Bronchial epithelial cell (primary cell): ENCODE results near the gene FHDC1. TPM values are rescaled to one million over a fixed set of nuclear protein-coding genes. Genes with fewer than 3 reads are reported as not detected.

ENCODE experiments used
- DNase-seq: peaks from one replicate; pipeline ENCODE4 v3.0.0-alpha.2; 2010; ENCODE audit warnings: low read depth
- FAIRE-seq: peaks from 2 replicates; lab custom pipeline; 2011; peaks lifted over from hg19 to GRCh38; lab: Jason Lieb, UNC
- H3K27me3 ChIP-seq: 2 replicates; pipeline ENCODE4 v1.5.1; 2011; ENCODE audit warnings: low read length; ENCODE audit not compliant: control insufficient read depth, insufficient read depth
- H3K36me3 ChIP-seq: 2 replicates; pipeline ENCODE4 v1.5.1; 2011; ENCODE audit warnings: low read length; ENCODE audit not compliant: control insufficient read depth, insufficient read depth
- H3K4me3 ChIP-seq: 2 replicates; pipeline ENCODE4 v1.5.1; 2011; ENCODE audit warnings: mild to moderate bottlenecking, low read depth, low read length, control low read depth
- total RNA-seq: library from RNA; depleted of rRNA; stranded (reverse); fragments of >200 nt; gene quantifications from 2 replicates; pipeline ENCODE4 v1.2.1, GENCODE V29; 2014
- TF ChIP-seq, protein P1 (sequence below): IDR thresholded peaks from 2 replicates; pipeline ENCODE4 v1.5.1; 2011; ENCODE audit warnings: mild to moderate bottlenecking, moderate library complexity, low read length, control low read depth, inconsistent platforms; ENCODE audit not compliant: insufficient read depth, severe bottlenecking

The FHDC1 gene
- total RNA-seq, 1 donor from 2014 or later, result 0.53 TPM

DNA sequence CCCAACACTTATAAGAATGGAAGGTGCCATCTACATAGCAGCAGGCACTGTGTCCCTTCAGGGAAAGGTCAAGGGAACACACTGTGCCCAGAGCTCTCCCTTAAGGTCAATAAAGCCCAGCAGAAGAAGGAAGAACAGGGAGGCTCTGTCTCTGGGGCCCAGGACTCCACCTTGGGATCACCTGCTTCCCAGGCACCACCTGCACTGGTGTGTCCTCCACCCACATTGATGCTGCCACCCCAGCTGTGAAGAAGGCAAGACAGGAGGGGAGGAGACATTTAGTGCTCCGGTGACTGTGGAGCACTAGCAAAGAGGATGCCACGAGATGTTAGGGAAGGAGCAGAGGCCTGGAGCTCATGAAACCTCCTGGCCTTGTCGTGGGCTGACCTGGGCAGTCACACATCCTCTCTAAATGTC lies 53.4 kb downstream of the FHDC1 start:
- Histone ChIP-seq H3K27me3 (no peaks in the 10 kb centered on the region), H3K36me3 (no peaks in the 10 kb centered on the region), H3K4me3 (no peak overlapping the region)
- no peak for FAIRE-seq
- no peak for DNase-seq
- TF ChIP-seq, protein P1, sequence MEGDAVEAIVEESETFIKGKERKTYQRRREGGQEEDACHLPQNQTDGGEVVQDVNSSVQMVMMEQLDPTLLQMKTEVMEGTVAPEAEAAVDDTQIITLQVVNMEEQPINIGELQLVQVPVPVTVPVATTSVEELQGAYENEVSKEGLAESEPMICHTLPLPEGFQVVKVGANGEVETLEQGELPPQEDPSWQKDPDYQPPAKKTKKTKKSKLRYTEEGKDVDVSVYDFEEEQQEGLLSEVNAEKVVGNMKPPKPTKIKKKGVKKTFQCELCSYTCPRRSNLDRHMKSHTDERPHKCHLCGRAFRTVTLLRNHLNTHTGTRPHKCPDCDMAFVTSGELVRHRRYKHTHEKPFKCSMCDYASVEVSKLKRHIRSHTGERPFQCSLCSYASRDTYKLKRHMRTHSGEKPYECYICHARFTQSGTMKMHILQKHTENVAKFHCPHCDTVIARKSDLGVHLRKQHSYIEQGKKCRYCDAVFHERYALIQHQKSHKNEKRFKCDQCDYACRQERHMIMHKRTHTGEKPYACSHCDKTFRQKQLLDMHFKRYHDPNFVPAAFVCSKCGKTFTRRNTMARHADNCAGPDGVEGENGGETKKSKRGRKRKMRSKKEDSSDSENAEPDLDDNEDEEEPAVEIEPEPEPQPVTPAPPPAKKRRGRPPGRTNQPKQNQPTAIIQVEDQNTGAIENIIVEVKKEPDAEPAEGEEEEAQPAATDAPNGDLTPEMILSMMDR, result no peak

DNA sequence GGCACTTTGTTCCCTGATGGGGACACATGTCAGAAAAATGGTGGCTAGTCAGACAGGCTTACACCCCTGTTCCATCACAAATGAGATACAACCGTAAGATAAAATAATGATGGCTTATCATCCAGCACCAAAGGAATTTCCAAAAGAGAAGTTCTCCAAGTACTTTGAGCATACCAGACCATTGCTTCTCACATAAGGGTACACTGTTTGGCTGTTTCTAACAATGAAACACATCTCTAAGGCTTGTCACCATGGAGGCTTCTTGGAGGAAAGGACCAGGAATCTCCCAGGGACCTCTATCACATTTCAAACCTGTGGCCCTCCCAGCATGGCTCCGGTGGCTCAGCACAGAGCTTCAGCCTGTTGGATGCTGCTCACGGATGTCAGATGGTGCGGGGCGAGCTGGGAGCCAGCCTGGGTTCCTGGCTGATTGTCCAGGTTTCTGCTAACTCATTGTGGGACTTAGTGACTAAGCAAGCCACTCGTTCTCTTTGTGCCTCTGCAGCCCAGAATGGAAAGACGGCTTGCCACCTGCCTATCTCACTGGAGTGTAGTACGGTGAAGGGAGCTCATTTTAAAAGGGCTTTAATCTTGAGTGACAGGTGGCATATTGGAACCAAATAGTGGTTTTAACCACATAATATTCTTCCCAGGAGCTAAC lies 54.5 kb downstream of the FHDC1 start:
- FAIRE-seq, result no peak

DNA sequence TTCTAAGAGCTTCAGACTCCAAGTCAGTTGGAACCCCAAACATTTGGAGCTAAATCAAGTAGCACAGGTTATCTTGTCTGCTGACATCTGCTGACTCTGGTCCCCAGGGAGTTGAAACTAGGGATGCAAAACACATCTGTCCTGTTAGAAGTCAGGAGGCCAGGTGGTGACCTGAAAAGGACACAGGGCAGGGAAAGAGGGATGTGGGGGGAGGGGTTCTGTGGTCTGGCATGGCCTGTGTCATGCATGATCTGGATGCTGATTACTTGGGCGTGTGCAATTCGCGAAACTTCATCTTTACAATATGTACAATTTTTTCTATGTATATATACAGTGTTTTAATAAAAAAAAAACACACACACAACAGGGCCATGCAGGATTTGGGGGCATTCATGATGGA lies 55.3 kb downstream of the FHDC1 start:
- TF ChIP-seq, protein P1, result no peak
- Histone ChIP-seq H3K4me3 (no peak overlapping the region), H3K27me3 (no peaks in the 10 kb centered on the region), H3K36me3 (no peaks in the 10 kb centered on the region)
- no peak for DNase-seq
- no peak for FAIRE-seq

More for the DNA sequence above, 54.5 kb downstream of the FHDC1 start:
- Histone ChIP-seq H3K27me3 (no peaks in the 10 kb centered on the region), H3K4me3 (no peak overlapping the region), H3K36me3 (no peaks in the 10 kb centered on the region)
- TF ChIP-seq, protein P1, result no peak
- no peak for DNase-seq

DNA sequence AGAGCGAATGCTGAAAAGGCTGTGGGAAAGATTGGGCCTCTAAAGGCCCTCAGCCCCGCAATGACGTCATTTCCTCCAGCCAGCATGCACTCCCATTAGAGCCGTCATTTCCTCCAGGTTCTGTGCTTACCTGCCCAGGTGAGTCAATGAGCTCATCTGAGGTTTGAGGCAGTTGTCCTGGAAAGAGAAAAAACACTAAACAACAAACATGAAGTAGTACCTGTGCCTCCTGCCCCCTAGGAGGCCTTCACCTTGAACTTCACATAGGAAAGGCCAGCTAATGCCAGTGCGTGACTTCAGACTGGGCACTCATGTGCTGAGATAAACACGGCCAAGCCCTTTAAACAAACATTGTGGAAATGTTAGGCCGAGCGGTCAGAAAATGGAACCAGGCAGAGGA lies 55.9 kb downstream of the FHDC1 start:
- TF ChIP-seq, protein P1, result no peak
- FAIRE-seq (peak; percentile 81), DNase-seq (peak; percentile 99)
- Histone ChIP-seq H3K36me3 (no peaks in the 10 kb centered on the region), H3K27me3 (no peaks in the 10 kb centered on the region), H3K4me3 (no peak overlapping the region)

DNA sequence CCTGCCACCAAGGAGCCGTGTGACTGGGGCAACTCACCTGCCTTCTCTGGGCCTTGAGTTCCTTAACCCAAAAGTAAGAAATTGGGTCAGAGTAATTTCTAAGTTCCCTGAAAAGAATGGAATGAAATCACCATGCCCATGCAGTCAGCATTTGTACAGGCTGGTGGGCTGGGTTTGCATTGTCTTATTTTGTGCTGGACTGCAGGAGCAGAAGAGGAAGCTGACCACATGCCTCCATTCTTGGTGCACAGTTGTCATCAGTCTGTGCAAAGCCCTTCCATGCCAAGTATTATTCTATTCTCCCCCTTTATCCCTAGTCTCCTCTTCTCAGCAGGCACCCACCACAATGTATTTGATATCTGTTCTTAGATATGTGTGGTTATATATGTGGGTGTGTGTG lies 56.3 kb downstream of the FHDC1 start:
- TF ChIP-seq, protein P1, result no peak
- FAIRE-seq (no peak), DNase-seq (no peak)
- Histone ChIP-seq H3K27me3 (no peaks in the 10 kb centered on the region), H3K4me3 (no peak overlapping the region), H3K36me3 (no peaks in the 10 kb centered on the region)

DNA sequence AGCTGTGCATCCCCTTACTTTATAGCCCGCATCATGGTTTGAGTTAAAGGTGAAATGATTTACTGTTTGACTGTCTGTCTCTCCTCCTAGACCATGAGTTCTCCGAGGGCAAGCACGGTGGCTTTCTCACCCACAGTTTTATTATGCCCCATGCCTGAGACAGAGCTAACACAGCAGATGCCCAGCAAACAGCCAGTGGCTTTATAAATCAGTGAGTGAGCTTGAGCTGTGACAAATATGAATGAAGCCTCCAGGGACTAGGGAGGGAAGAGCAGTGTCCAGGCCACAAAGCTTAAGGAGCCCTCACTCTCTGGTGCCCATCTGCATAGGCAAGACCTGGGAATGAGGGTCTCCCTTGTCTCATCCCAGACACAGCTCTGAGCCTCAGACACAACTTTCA lies 57.9 kb downstream of the FHDC1 start:
- TF ChIP-seq, protein P1, result no peak
- no peak overlapping the region for H3K4me3 ChIP-seq
- no peaks in the 10 kb centered on the region for H3K27me3 ChIP-seq
- no peak for FAIRE-seq
- no peak for DNase-seq
- H3K36me3 ChIP-seq, result no peaks in the 10 kb centered on the region
